ACC112 (cell line): ENCODE results near the gene PRKG1.

ENCODE experiments used
- H2AFZ ChIP-seq: fragments of 200-600 bp; sonication (generic); one replicate; pipeline ENCODE4 v1.6.0; 2017; ENCODE audit warnings: antibody characterized with exemption, low read length; ENCODE audit not compliant: unreplicated experiment
- H3K27ac ChIP-seq: fragments of 200-600 bp; sonication (generic); 2 replicates; pipeline ENCODE4 v1.5.1; 2014; ENCODE audit warnings: low read depth, mild to moderate bottlenecking, antibody characterized with exemption, low read length, moderate library complexity
- H3K27me3 ChIP-seq: fragments of 200-600 bp; sonication (generic); 2 replicates; pipeline ENCODE4 v1.6.1; 2014; ENCODE audit warnings: mild to moderate bottlenecking, antibody characterized with exemption, low read length, moderate library complexity, mixed read lengths; ENCODE audit not compliant: insufficient read depth
- H3K36me3 ChIP-seq: fragments of 200-600 bp; sonication (generic); 2 replicates; pipeline ENCODE4 v1.6.1; 2016; ENCODE audit warnings: mild to moderate bottlenecking, antibody characterized with exemption, low read length, moderate library complexity, mixed read lengths; ENCODE audit not compliant: insufficient read depth
- H3K4me1 ChIP-seq: fragments of 200-600 bp; sonication (generic); one replicate; pipeline ENCODE4 v1.6.1; 2016; ENCODE audit warnings: low read length, mixed read lengths; ENCODE audit not compliant: insufficient read depth, unreplicated experiment, control insufficient read depth
- H3K4me3 ChIP-seq: fragments of 200-600 bp; sonication (generic); 2 replicates; pipeline ENCODE4 v1.5.1; 2014; ENCODE audit warnings: mild to moderate bottlenecking, low read depth, low read length
- H3K79me2 ChIP-seq: fragments of 200-600 bp; sonication (generic); one replicate; pipeline ENCODE4 v1.6.0; 2016; ENCODE audit warnings: low read length; ENCODE audit not compliant: control insufficient read depth, unreplicated experiment, insufficient read depth

The PRKG1 gene

GRCh38 chr10:52280051-52280450 lies 1205.8 kb downstream of the PRKG1 start:
- Histone ChIP-seq H3K79me2 (no peaks in the 10 kb centered on the region), H2AFZ (no peak overlapping the region), H3K36me3 (no peaks in the 10 kb centered on the region), H3K27me3 (no peaks in the 10 kb centered on the region), H3K4me1 (peaks cover 8% of the 10 kb centered on the region), H3K27ac (no peak overlapping the region), H3K4me3 (no peak overlapping the region)

GRCh38 chr10:52283174-52283573 lies 1208.9 kb downstream of the PRKG1 start:
- Histone ChIP-seq H3K4me1 (peaks cover 8% of the 10 kb centered on the region), H2AFZ (no peak overlapping the region), H3K27me3 (no peaks in the 10 kb centered on the region), H3K79me2 (no peaks in the 10 kb centered on the region), H3K36me3 (no peaks in the 10 kb centered on the region), H3K27ac (no peak overlapping the region), H3K4me3 (no peak overlapping the region)

- no peak overlapping the region for H3K4me3 ChIP-seq
- H2AFZ ChIP-seq: no peak overlapping the region
- no peaks in the 10 kb centered on the region for H3K27me3 ChIP-seq
Observed at GRCh38 chr10:52284416-52285013, 1210.2 kb downstream of the PRKG1 start.

GRCh38 chr10:52287866-52288265 lies 1213.6 kb downstream of the PRKG1 start:
- Histone ChIP-seq H3K4me1 (peaks cover 6% of the 10 kb centered on the region), H3K27me3 (no peaks in the 10 kb centered on the region), H3K79me2 (no peaks in the 10 kb centered on the region), H3K4me3 (no peak overlapping the region), H2AFZ (no peak overlapping the region), H3K36me3 (no peaks in the 10 kb centered on the region), H3K27ac (no peak overlapping the region)

More at GRCh38 chr10:52284416-52285013, 1210.2 kb downstream of the PRKG1 start:
- H3K4me1 ChIP-seq: peaks cover 8% of the 10 kb centered on the region
- H3K27ac ChIP-seq: no peak overlapping the region
- no peaks in the 10 kb centered on the region for H3K79me2 ChIP-seq
- H3K36me3 ChIP-seq: no peaks in the 10 kb centered on the region

GRCh38 chr10:52297747-52298146 lies 1223.5 kb downstream of the PRKG1 start:
- no peak overlapping the region for H3K4me3 ChIP-seq
- no peaks in the 10 kb centered on the region for H3K79me2 ChIP-seq
- no peaks in the 10 kb centered on the region for H3K4me1 ChIP-seq
- no peak overlapping the region for H3K27ac ChIP-seq
- no peaks in the 10 kb centered on the region for H3K27me3 ChIP-seq
- H3K36me3 ChIP-seq: no peaks in the 10 kb centered on the region
- H2AFZ ChIP-seq: no peak overlapping the region

- Histone ChIP-seq H2AFZ (no peak overlapping the region), H3K4me1 (no peaks in the 10 kb centered on the region), H3K36me3 (no peaks in the 10 kb centered on the region), H3K4me3 (no peak overlapping the region), H3K79me2 (no peaks in the 10 kb centered on the region), H3K27me3 (no peaks in the 10 kb centered on the region), H3K27ac (no peak overlapping the region)
Observed at GRCh38 chr10:52300599-52301277, 1226.5 kb downstream of the PRKG1 start.

GRCh38 chr10:52308251-52309031 lies 1234.2 kb downstream of the PRKG1 start:
- Histone ChIP-seq H2AFZ (peak overlapping the region; percentile 83), H3K27ac (no peak overlapping the region), H3K36me3 (no peaks in the 10 kb centered on the region), H3K27me3 (no peaks in the 10 kb centered on the region), H3K4me3 (peak overlapping the region; percentile 72), H3K4me1 (peaks cover 19% of the 10 kb centered on the region), H3K79me2 (no peaks in the 10 kb centered on the region)

- H3K79me2 ChIP-seq: peaks cover 31% of the 10 kb centered on the region
- H3K4me3 ChIP-seq: peak overlapping the region; percentile 93
- H2AFZ ChIP-seq: peak overlapping the region; percentile 52
- no peaks in the 10 kb centered on the region for H3K27me3 ChIP-seq
- 0 out of 2 replicates have a peak overlapping the region, but pooled peaks have one; percentile 97 for H3K27ac ChIP-seq
- peaks cover 12% of the 10 kb centered on the region for H3K36me3 ChIP-seq
- peaks cover 29% of the 10 kb centered on the region for H3K4me1 ChIP-seq
Observed at GRCh38 chr10:52312942-52313255, 1238.6 kb downstream of the PRKG1 start.

GRCh38 chr10:52313256-52313932 lies 1239.1 kb downstream of the PRKG1 start:
- peak overlapping the region; percentile 97 for H3K27ac ChIP-seq
- peak overlapping the region; percentile 52 for H2AFZ ChIP-seq
- peaks cover 31% of the 10 kb centered on the region for H3K79me2 ChIP-seq
- H3K36me3 ChIP-seq: peaks cover 12% of the 10 kb centered on the region
- no peaks in the 10 kb centered on the region for H3K27me3 ChIP-seq
- H3K4me3 ChIP-seq: peak overlapping the region; percentile 93
- H3K4me1 ChIP-seq: peaks cover 33% of the 10 kb centered on the region

GRCh38 chr10:52313933-52314821 lies 1239.9 kb downstream of the PRKG1 start, which contains the start of gene DKK1:
Gene DKK1, plus strand, starts transcription at chr10:52314281. Its CDS starts 154 bp downstream, at chr10:52314435.
- Histone ChIP-seq H3K4me1 (peaks cover 31% of the 10 kb centered on the region), H3K4me3 (peak within 1 kb of the TSS; percentile 93), H3K79me2 (peaks cover 31% of the 10 kb centered on the region), H3K27me3 (no peaks in the 10 kb centered on the region), H3K36me3 (peaks cover 12% of the 10 kb centered on the region), H2AFZ (peak within 1 kb of the TSS; percentile 52), H3K27ac (peak within 1 kb of the TSS; percentile 97)
